Stimulated activated CD8-positive, alpha-beta memory T cell treated with anti-CD3 and anti-CD28 coated beads, Interleukin-7, amount 100 ng/mL, for 4 hours (primary cell): ENCODE data around the gene ESF1.

ENCODE experiments used
- DNase-seq, 2 donors: peaks; one replicate each; pipeline ENCODE4 v3.0.0-alpha.2; 2020; ENCODE audit warnings: low read depth in 2 of 2

The ESF1 gene

DNA sequence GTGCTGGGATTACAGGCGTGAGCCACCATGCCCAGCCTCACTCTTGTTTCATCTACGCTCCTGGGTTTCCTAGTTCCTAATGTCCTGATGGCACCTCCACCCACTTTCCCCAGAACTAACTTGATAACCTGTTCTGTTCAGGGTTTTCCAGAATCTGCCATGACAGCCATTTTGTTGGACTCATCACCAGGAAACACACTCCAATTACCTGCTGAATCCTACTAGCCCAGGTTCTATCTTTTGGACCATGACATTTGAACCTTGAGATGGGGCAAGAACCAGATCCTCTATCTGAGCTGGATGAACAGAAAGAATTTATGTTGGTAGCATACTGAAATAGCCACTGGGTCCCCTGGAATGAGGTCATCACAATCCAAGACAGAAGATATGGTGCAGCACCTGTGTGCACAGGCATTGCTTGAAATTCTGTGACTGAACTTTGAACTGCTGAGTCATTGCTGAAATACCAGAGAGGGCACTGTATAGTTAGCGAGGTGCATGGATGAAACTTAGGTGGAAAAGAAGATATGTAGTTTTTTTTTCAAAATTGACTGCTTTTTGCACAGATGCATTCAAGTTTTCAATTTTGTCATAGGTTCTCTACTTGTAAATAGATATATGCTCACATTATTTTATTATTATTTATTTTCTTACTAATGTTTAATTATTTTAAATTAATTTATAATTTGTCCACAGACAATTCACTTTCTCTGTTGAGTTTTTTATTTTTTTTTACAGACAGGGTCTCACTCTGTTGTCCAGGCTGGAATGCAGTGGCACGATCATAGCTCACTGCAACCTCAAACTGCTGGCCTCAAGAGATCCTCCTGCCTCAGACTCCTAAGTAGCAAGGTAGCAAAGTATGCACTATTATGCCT is 103.2 kb downstream of the ESF1 start:
- DNase-seq, result no peak

DNA sequence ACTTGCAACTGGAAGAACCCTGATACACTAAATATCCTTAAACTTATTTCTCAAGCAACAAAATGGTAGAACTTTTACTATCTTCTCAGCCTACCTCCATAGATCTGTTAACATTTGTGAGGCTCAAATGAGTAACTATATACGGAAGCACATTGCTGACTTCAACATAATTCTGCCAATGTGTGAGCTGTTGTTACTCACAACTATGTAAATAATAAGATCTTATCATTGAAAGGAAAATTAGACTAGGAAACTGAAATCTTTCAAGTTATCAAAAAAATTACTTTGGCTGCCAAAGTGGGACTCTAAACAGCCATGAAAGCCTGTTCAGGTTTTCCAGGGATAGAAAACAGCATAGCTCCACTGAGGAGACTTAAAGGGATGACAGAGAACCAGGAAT is 105.8 kb downstream of the ESF1 start:
- no peak for DNase-seq

GRCh38 chr20:13677241-13677640 is 107.5 kb downstream of the ESF1 start:
- DNase-seq, result no peak

DNA sequence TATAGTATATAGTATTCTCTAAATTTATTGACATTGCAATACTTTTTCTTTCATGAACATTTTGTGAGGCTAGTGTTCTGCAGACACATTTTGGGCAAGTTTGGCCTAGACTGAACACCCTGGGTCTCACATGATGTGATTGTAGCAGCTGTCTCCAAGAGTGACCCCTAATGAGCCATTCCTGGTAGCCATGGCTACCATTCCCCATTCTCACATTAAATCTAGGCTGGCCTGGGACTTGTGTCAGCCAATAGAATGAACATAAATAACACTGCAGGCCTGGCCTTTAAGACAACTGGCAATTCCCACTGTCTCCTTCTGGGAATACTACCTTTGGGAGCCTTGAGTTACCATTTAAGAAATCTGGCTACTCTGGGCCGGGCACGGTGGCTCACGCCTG is 108.0 kb downstream of the ESF1 start:
- DNase-seq, result no peak

- DNase-seq, result no peak
Observed at GRCh38 chr20:13672690-13673089, 112.0 kb downstream of the ESF1 start.

DNA sequence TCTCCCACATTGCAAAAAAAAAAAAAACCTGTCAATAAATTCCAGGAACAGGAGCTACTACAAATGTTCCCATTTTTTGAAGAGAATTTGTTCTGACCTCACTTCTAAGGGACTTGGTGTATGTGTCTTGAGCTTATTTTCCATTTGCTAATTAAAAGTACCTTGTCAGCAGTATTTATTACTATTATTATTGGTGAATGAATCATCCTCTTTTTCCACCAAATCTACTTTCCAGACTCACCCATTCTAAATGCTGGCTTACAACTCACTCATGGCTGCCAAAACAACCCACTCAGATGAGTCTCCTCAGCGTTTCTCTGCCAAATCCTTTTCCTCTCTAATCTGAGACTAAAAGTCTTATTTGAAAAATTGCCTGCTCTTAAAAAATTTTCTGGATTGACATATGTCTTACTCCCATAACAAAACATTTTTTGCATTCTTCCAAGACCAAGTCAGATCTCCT is 112.8 kb downstream of the ESF1 start:
- DNase-seq, result no peak

GRCh38 chr20:13671512-13671911 is 113.2 kb downstream of the ESF1 start:
- DNase-seq, result no peak

DNA sequence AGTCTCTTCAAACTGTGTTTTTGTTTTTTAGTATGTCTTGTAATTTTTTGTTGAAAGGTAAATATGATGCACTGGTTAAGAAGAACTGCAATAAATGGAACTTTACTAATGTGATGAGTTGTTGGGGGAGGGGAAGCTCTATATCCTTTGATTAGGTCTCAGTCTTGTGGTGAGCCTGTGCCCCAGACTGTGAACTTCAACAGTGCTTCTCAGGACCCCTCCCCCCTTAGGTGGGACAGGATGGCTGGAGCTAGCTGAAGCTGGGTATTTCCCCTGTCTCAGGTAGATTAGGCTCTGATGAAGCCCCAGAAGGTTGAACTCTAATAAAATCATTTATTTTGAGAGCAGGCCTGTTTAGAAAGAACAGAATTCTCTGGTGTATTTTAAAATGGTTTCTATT is 114.6 kb downstream of the ESF1 start:
- DNase-seq, result no peak

DNA sequence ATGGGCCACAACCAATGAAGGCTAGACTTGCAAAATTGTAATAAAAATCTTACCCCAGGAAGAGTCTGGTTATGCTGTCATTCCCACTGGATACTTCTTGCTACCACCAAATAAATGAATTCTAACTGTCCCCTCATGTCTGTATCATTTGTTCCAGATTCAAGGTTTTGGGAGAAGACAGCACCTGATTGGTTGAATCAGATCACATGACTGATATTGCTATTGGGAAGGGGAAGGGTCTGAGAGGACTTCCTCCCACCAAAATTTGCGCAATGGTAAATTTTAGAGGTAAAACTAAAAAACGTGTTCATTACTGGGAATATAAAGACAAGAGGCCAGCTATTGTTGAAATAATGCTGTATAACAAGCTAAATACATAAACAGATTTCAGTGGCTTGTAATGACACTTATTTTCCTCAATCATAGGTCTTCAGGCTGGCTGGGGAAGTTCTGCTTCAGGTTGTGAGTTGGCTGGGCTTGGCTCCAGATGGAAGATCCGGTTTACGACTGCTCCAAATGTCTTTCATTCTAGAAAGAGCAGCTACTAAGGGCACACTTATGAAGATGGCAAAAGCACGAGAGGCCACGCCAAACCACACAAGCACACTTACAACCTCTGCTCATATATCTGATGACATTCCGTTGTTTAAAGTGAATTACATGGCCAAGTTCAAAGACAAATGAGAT is 118.9 kb downstream of the ESF1 start:
- DNase-seq, result no peak
